ENCODE measurements around the gene OTOS. TPM values are rescaled to one million over a fixed set of nuclear protein-coding genes. Genes with fewer than 3 reads are reported as not detected.

Gene OTOS
- total and polyA plus RNA-seq, 4 donors: not detected

DNA sequence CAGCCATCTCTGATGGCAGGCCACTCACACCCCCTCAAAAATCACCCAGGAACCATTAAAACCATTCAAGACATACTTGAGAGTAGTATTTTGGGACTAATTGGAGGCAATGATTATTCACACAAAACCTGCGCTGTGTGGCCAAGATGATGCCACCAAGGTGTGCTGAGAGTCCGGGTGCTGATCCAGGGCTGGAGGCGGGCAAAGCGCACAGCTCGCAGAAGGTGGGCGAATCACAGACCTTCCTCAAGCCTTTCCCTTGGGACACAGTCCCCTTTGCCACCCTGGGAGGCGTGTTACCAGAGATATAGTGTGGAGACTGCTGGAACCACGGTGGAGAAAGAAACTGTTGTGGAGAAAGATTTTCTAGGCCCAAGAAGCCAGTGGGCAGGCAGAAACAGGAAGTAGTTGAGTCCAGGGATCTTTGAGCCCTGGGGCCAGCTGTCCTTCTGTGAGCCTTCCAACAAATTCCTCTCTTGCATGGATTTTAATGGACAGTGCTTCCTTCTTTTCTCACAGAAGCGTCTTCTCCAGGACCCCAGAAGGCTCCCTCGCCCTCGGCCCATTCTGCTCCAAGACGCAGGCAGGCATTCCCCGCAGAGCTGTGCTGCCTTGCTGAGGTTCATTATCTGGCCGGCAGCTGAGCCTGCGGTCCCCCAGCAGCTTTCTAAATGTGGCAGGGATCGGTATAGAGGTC, 12.4 kb downstream of the OTOS start:
- Histone ChIP-seq H3K9me3 (ENCODE audit: control insufficient read depth in 4 of 4, low read length in 3 of 4) (no peaks in the 10 kb centered on the region), H3K27me3 (ENCODE audit: control insufficient read depth in 4 of 4, insufficient read depth in 4 of 4, low read length in 3 of 4) (no peaks in the 10 kb centered on the region), H3K4me1 (ENCODE audit: control insufficient read depth in 4 of 4, insufficient read depth in 4 of 4, low read length in 3 of 4) (no peaks in the 10 kb centered on the region), H3K9ac (ENCODE audit: low read depth in 1 of 2, low read length in 2 of 2) (no peak overlapping the region), H3K4me3 (ENCODE audit: low read depth in 1 of 3, low read length in 3 of 3) (no peak overlapping the region), H3K36me3 (ENCODE audit: control insufficient read depth in 4 of 4, insufficient read depth in 3 of 4, low read depth in 1 of 4, low read length in 3 of 4) (peaks cover 8 to 61% (median 31%) of the 10 kb centered on the region in 4 donors), H3K27ac (ENCODE audit: low read depth in 1 of 2, low read length in 2 of 2) (no peak overlapping the region)
- DNase-seq (ENCODE audit: low spot score): no peak
- WGBS: 95% methylated on average over 16 of the region's 16 CpGs
- TF ChIP-seq, protein P1, sequence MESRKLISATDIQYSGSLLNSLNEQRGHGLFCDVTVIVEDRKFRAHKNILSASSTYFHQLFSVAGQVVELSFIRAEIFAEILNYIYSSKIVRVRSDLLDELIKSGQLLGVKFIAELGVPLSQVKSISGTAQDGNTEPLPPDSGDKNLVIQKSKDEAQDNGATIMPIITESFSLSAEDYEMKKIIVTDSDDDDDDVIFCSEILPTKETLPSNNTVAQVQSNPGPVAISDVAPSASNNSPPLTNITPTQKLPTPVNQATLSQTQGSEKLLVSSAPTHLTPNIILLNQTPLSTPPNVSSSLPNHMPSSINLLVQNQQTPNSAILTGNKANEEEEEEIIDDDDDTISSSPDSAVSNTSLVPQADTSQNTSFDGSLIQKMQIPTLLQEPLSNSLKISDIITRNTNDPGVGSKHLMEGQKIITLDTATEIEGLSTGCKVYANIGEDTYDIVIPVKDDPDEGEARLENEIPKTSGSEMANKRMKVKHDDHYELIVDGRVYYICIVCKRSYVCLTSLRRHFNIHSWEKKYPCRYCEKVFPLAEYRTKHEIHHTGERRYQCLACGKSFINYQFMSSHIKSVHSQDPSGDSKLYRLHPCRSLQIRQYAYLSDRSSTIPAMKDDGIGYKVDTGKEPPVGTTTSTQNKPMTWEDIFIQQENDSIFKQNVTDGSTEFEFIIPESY (IDR thresholded peaks at IDR 0.05): no peak
- TF ChIP-seq GABPA (IDR thresholded peaks at IDR 0.05 in 1 of 2, conservative IDR thresholded peaks at IDR 0.05 in 1 of 2): no peak
- TF ChIP-seq FOXA1 (IDR thresholded peaks at IDR 0.05): no peak
- TF ChIP-seq NR2F2 (IDR thresholded peaks at IDR 0.05): no peak
- TF ChIP-seq HNF4G (IDR thresholded peaks at IDR 0.05): no peak
- TF ChIP-seq, protein P2, sequence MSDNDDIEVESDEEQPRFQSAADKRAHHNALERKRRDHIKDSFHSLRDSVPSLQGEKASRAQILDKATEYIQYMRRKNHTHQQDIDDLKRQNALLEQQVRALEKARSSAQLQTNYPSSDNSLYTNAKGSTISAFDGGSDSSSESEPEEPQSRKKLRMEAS (IDR thresholded peaks at IDR 0.05): no peak
- TF ChIP-seq, protein P3, sequence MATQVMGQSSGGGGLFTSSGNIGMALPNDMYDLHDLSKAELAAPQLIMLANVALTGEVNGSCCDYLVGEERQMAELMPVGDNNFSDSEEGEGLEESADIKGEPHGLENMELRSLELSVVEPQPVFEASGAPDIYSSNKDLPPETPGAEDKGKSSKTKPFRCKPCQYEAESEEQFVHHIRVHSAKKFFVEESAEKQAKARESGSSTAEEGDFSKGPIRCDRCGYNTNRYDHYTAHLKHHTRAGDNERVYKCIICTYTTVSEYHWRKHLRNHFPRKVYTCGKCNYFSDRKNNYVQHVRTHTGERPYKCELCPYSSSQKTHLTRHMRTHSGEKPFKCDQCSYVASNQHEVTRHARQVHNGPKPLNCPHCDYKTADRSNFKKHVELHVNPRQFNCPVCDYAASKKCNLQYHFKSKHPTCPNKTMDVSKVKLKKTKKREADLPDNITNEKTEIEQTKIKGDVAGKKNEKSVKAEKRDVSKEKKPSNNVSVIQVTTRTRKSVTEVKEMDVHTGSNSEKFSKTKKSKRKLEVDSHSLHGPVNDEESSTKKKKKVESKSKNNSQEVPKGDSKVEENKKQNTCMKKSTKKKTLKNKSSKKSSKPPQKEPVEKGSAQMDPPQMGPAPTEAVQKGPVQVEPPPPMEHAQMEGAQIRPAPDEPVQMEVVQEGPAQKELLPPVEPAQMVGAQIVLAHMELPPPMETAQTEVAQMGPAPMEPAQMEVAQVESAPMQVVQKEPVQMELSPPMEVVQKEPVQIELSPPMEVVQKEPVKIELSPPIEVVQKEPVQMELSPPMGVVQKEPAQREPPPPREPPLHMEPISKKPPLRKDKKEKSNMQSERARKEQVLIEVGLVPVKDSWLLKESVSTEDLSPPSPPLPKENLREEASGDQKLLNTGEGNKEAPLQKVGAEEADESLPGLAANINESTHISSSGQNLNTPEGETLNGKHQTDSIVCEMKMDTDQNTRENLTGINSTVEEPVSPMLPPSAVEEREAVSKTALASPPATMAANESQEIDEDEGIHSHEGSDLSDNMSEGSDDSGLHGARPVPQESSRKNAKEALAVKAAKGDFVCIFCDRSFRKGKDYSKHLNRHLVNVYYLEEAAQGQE (IDR thresholded peaks at IDR 0.05): no peak
- no peak for TF ChIP-seq FOXA2 (IDR thresholded peaks at IDR 0.05)
- TF ChIP-seq RAD21 (IDR thresholded peaks at IDR 0.05): no peak
- no peak for TF ChIP-seq YY1 (IDR thresholded peaks at IDR 0.05)
- no peak for TF ChIP-seq SP1 (IDR thresholded peaks at IDR 0.05)
- TF ChIP-seq, protein P4, sequence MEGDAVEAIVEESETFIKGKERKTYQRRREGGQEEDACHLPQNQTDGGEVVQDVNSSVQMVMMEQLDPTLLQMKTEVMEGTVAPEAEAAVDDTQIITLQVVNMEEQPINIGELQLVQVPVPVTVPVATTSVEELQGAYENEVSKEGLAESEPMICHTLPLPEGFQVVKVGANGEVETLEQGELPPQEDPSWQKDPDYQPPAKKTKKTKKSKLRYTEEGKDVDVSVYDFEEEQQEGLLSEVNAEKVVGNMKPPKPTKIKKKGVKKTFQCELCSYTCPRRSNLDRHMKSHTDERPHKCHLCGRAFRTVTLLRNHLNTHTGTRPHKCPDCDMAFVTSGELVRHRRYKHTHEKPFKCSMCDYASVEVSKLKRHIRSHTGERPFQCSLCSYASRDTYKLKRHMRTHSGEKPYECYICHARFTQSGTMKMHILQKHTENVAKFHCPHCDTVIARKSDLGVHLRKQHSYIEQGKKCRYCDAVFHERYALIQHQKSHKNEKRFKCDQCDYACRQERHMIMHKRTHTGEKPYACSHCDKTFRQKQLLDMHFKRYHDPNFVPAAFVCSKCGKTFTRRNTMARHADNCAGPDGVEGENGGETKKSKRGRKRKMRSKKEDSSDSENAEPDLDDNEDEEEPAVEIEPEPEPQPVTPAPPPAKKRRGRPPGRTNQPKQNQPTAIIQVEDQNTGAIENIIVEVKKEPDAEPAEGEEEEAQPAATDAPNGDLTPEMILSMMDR (IDR thresholded peaks at IDR 0.05; ENCODE audit: low read depth, low read length, missing input control): no peak
- TF ChIP-seq TAF1 (conservative IDR thresholded peaks at IDR 0.05): no peak
- TF ChIP-seq EGR1 (IDR thresholded peaks at IDR 0.05; ENCODE audit: low read depth in 2 of 2): no peak
- TF ChIP-seq HNF4A (conservative IDR thresholded peaks at IDR 0.05): no peak

Measured in liver (tissue), 9 donors.